HG03066 (cell line): ENCODE results near the gene WDTC1.

Experiments used
- ATAC-seq: cut with Tn5 transposase; IDR thresholded peaks from one replicate; pipeline ENCODE4 v1.9.1; 2021; ENCODE audit warnings: low read depth; ENCODE audit not compliant: unreplicated experiment

The WDTC1 gene

GRCh38 chr1:27351541-27352107 is 117.2 kb downstream of the WDTC1 start:
- no peak for ATAC-seq

GRCh38 chr1:27353166-27353565 is 118.7 kb downstream of the WDTC1 start:
- ATAC-seq = no peak

- no peak for ATAC-seq
Observed at GRCh38 chr1:27353629-27354028, 119.2 kb downstream of the WDTC1 start.

GRCh38 chr1:27355683-27356082 is 121.3 kb downstream of the WDTC1 start:
- ATAC-seq = no peak

GRCh38 chr1:27356277-27356618 is 121.8 kb downstream of the WDTC1 start:
- no peak for ATAC-seq

GRCh38 chr1:27356619-27357280 is 122.3 kb downstream of the WDTC1 start:
- ATAC-seq = no peak

GRCh38 chr1:27357281-27358037 is 123.0 kb downstream of the WDTC1 start:
- no peak for ATAC-seq
